ENCODE measurements around the gene WDR27. TPM values are rescaled to one million over a fixed set of nuclear protein-coding genes. Genes with fewer than 3 reads are reported as not detected.

Gene WDR27
- total and polyA plus RNA-seq, 2 experiments from 2014 or later: 27.7 to 29.7 TPM

DNA sequence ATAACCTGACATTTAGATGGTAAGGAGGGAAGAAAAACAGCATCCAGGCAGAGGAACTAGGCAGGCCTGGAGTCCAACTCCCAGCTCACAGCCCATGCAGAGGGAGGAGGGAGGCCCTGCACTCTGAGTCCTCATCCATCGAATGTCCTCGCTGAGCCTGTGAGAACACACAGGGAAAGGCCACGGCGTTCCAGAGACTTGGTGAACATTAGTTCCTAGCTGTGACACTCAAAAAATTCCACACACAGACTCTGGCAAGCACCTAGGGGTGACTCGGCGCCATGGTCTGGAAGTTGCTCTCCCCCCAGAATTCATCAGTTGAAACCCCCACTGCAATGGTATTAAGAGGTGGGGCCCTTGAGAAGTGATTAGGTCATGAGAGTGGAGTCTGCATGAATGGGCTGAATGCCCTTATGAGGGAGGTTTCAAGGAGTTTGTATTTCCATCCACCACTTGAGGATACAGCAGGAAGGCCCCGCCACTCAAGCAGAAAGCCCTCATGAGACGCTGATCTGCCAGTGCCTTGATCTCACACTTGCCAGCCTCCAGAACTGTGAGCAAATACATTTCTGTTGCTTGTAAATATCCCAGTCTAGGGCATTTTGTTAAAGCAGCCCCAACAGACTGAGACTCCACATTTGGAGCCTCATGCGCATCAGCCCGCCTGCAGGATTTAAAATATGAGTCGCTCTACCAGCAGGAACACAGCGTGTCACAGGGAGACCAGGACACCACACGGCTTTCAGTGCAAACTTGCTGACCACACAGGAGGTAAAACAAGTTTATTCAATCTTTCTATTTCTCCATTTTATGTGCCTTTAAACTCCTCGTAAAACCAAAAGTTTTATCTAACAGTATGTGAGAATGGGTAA is 73.9 kb downstream of the WDR27 start:
- H3K36me3 ChIP-seq (replicated peaks; ENCODE audit: insufficient read depth, low read depth): no peaks in the 10 kb centered on the region
- H4K20me1 ChIP-seq (ENCODE audit: insufficient read depth, poor library complexity, severe bottlenecking): no peaks in the 10 kb centered on the region
- H2AFZ ChIP-seq: no peak overlapping the region
- no peak for TF ChIP-seq CTCF (IDR thresholded peaks at IDR 0.05; ENCODE audit: poor library complexity)
- TF ChIP-seq EZH2phosphoT487 (IDR thresholded peaks at IDR 0.05; ENCODE audit: low read depth, severe bottlenecking, unreplicated experiment): no peak
- no peak for TF ChIP-seq EZH2 (IDR thresholded peaks at IDR 0.05; ENCODE audit: borderline replicate concordance)
- no peaks in the 10 kb centered on the region for H3K9me2 ChIP-seq (replicated peaks; ENCODE audit: insufficient read depth)
- H3K4me1 ChIP-seq (ENCODE audit: insufficient read depth): no peaks in the 10 kb centered on the region
- no peaks in the 10 kb centered on the region for H3K9me3 ChIP-seq (ENCODE audit: low read depth)
- no peak overlapping the region for H3K4me2 ChIP-seq
- no peak for DNase-seq (ENCODE audit: low spot score)
- H3K27ac ChIP-seq: no peak overlapping the region
- no peaks in the 10 kb centered on the region for H3K27me3 ChIP-seq
- no peaks in the 10 kb centered on the region for H3K79me2 ChIP-seq
- 90% methylated on average over 14 of the region's 14 CpGs for WGBS (ENCODE audit: low lambda C conversion rate, missing lambda C conversion rate)
- H3K4me3 ChIP-seq: no peak overlapping the region

DNA sequence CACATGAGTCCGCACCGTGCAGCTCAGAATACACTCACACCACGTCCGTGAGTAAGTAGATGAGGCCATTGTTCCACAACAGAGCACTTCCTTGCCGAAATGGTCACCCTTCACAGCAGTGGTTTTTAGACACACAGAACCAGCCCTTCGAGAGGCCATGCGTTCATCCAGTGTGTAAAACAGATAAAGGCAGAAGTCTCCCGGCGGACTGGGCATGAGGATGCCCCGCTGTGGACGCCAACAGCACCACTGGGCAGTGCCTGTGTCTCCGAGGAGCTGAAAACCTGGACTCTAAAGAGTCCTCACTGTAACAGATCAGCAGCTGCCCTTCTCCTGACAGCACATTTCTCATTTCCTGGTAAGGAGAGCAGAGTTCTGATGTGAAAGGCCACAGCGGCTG is 75.2 kb downstream of the WDR27 start:
- no peaks in the 10 kb centered on the region for H3K9me2 ChIP-seq (replicated peaks; ENCODE audit: insufficient read depth)
- no peaks in the 10 kb centered on the region for H3K27me3 ChIP-seq

GRCh38 chr6:169626169-169626568 is 75.7 kb downstream of the WDR27 start:
- H3K27ac ChIP-seq: no peak overlapping the region
- H3K9me3 ChIP-seq (ENCODE audit: low read depth): no peaks in the 10 kb centered on the region
- no peak overlapping the region for H3K4me2 ChIP-seq
- WGBS (ENCODE audit: low lambda C conversion rate, missing lambda C conversion rate): over 99% methylated on average over 8 of the region's 8 CpGs
- no peak overlapping the region for H3K4me3 ChIP-seq
- TF ChIP-seq EZH2phosphoT487 (IDR thresholded peaks at IDR 0.05; ENCODE audit: low read depth, severe bottlenecking, unreplicated experiment) (no peak), CTCF (IDR thresholded peaks at IDR 0.05; ENCODE audit: poor library complexity) (no peak), EZH2 (IDR thresholded peaks at IDR 0.05; ENCODE audit: borderline replicate concordance) (no peak)
- no peaks in the 10 kb centered on the region for H3K36me3 ChIP-seq (replicated peaks; ENCODE audit: insufficient read depth, low read depth)
- H3K4me1 ChIP-seq (ENCODE audit: insufficient read depth): no peaks in the 10 kb centered on the region
- H3K9me2 ChIP-seq (replicated peaks; ENCODE audit: insufficient read depth): no peaks in the 10 kb centered on the region
- no peaks in the 10 kb centered on the region for H3K27me3 ChIP-seq
- no peaks in the 10 kb centered on the region for H4K20me1 ChIP-seq (ENCODE audit: insufficient read depth, poor library complexity, severe bottlenecking)
- no peaks in the 10 kb centered on the region for H3K79me2 ChIP-seq
- H2AFZ ChIP-seq: no peak overlapping the region
- no peak for DNase-seq (ENCODE audit: low spot score)

More for the DNA sequence above, 75.2 kb downstream of the WDR27 start:
- Histone ChIP-seq H3K4me1 (ENCODE audit: insufficient read depth) (no peaks in the 10 kb centered on the region), H3K4me3 (no peak overlapping the region), H4K20me1 (ENCODE audit: insufficient read depth, poor library complexity, severe bottlenecking) (no peaks in the 10 kb centered on the region), H3K27ac (no peak overlapping the region), H2AFZ (no peak overlapping the region), H3K79me2 (no peaks in the 10 kb centered on the region), H3K36me3 (replicated peaks; ENCODE audit: insufficient read depth, low read depth) (no peaks in the 10 kb centered on the region), H3K4me2 (no peak overlapping the region), H3K9me3 (ENCODE audit: low read depth) (no peaks in the 10 kb centered on the region)
- TF ChIP-seq CTCF (IDR thresholded peaks at IDR 0.05; ENCODE audit: poor library complexity) (no peak), EZH2 (IDR thresholded peaks at IDR 0.05; ENCODE audit: borderline replicate concordance) (no peak), EZH2phosphoT487 (IDR thresholded peaks at IDR 0.05; ENCODE audit: low read depth, severe bottlenecking, unreplicated experiment) (no peak)
- no peak for DNase-seq (ENCODE audit: low spot score)
- WGBS (ENCODE audit: low lambda C conversion rate, missing lambda C conversion rate): 95% methylated on average over 13 of the region's 13 CpGs
